ENCODE data around the gene CCS.
A peak's percentile ranks its signal among the peaks of the same experiment; 100 is the strongest.
"Not testable (repeated sequence)": the region's sequence is repeated elsewhere in the genome, so short reads cannot be mapped to it uniquely, and the experiment has no call there.

The CCS gene

GRCh38 chr11:66626382-66626781 lies 33.4 kb downstream of the CCS start:
- no peak for DNase-seq (ENCODE audit: low read depth)

DNA sequence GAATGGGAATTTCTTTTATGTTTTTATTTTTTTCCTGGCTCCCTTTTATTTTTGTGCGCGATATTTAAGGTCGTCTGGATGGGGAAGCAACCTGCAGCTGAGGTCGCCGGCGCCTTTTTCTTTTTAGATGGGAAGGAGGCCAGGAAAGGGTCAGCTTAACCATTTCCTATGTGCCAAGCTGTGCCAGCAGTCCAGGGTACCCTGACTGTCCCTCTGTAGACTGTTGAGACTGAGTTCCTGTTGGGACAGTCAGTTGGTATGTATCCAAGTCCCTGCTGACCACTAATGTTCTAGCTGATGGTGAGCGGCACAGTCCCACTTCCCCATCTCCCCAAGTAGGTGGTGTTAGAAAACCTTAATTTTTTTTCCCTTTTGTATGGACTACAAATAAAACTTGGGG lies 33.9 kb downstream of the CCS start:
- no peak for DNase-seq (ENCODE audit: low read depth)

DNA sequence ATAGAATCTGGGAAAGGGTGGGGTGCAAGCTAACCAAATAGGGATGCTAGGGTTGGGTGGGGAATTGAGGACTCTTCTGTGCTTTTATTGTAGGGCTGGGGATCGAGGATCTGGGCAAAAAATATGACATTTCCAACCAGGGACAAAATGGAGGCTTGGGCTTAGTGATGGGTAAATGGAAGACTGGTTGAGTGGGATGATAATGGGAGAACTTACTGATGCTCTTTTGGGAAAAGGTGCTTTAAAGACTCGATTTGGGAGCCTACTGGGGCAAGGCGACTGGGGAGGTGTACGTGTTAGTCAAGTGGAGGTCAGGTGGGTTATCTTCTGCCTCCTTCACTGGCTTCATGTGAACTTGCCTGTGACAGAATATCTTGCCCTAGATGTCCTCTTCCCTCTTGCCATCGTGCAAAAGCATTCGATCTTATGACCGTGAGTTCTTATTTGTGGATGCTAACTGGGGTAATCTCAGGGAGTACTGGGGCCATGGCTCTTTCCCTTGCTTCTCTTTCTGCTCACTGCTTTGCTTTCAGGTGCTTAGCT lies 35.1 kb downstream of the CCS start:
- DNase-seq (ENCODE audit: low read depth): no peak

DNA sequence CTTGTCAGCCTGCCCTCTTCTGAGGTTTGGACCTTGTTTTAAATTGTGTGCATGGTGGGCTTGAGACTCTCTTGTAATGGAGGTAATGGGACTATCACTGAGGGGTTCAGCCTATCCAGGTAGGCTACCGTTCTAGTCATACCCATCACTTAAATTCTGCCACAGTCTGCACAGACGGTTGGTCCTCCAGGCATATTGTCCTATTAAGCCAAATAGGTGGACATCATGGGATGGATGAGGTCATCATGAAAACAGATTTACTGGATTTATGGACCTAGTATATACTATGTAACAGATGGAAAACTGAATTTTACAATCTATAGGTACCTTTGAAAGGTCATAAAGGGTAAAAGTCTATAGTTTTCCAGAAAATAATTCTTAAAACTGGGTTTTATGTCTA lies 36.4 kb downstream of the CCS start:
- DNase-seq (ENCODE audit: low read depth): no peak

GRCh38 chr11:66631883-66632282 lies 38.9 kb downstream of the CCS start:
- DNase-seq (ENCODE audit: low read depth): no peak

DNA sequence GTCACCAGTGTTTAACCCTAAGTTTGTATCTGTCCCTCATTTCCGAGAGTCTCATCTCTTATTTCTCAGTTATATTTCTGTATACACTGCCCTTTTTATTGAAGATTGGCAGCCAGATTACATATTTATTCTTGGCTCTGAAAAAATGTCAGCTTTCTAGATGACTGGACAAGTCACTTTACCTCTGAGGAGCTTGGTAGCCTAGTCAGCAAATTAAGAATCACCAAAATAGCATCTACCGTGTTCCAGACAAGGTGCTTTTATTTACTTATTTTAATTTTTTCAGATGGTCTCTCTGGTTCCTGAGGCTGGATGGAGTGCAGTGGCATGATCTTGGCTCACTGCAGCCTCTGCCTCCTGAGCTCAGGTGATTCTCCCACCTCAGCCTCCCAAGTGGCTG lies 40.0 kb downstream of the CCS start:
- DNase-seq (ENCODE audit: low read depth): no peak

DNA sequence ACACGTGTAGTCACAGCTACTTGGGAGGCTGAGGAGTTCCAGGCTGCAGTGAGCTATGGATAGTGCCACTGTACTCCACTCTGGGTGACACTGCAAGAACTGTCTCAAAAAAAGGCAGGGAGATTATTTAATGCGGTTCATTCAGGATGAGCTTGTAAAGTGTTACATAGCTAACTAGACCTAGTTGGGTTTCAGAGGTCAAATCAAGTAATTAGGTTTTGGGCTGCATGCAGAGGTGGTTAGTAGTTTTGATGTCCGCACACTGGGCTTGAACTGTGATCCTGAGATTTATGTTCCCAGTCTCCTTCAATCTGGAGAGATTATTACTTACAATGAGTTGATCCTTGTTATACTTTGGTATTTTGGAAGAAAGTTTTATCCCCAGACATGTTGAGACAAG lies 43.4 kb downstream of the CCS start:
- no peak for DNase-seq (ENCODE audit: low read depth)

- DNase-seq (ENCODE audit: low read depth): no peak
Observed at GRCh38 chr11:66637557-66638176, 44.7 kb downstream of the CCS start.

- peak; percentile 100 for DNase-seq (ENCODE audit: low read depth)
Observed at GRCh38 chr11:66638177-66639065, 45.4 kb downstream of the CCS start, which contains the start of gene RBM4. Gene RBM4, plus strand, starts transcription at chr11:66638703. Its CDS starts 1,009 bp downstream, at chr11:66639712.

DNA sequence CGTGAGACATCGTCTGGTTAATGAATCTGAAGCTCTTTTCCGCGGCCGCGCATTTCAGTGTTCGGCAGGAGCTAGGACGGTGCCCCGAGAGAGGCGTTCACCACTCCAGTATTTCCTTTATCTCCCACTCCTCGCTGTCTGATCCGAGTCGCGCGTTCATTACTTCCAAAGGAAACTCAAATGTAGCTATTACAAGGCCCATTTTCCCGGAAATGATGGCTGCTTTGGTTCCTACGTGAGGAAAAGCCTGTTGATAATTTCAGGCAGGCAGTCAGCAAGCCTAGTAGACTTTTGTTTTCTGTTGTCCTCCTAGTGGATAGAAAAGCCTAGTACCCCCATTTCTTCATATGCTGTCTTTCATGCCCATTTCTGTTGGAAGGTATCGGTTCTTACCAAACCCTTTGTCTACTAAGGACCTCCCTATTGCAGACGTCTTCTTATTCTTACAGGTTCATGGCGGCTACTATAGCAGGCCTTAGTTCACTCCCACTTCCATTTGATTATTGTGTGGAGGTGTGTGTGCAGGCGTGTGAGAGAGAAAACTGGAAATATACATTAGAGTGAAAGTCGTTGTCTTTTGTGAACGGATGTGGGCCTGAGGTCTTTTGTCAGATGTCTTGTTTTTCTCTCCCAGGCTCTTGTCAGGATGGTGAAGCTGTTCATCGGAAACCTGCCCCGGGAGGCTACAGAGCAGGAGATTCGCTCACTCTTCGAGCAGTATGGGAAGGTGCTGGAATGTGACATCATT lies 46.3 kb downstream of the CCS start:
- no peak for DNase-seq (ENCODE audit: low read depth)

DNA sequence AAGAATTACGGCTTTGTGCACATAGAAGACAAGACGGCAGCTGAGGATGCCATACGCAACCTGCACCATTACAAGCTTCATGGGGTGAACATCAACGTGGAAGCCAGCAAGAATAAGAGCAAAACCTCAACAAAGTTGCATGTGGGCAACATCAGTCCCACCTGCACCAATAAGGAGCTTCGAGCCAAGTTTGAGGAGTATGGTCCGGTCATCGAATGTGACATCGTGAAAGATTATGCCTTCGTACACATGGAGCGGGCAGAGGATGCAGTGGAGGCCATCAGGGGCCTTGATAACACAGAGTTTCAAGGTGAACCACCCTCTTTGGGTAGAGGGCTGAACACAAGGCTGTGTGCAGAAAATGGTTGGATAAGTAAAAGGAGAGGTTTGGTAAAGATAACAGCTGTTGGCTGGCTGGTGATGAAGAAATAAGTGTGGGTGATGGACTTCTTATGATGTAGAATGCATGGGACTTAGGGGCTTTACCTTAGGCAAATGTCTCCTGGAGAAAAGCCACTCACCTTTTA lies 46.9 kb downstream of the CCS start:
- not testable (repeated sequence) for DNase-seq (ENCODE audit: low read depth)

GRCh38 chr11:66641834-66642233 lies 48.8 kb downstream of the CCS start:
- no peak for DNase-seq (ENCODE audit: low read depth)

GRCh38 chr11:66643745-66644437 lies 50.9 kb downstream of the CCS start:
- no peak for DNase-seq (ENCODE audit: low read depth)

DNA sequence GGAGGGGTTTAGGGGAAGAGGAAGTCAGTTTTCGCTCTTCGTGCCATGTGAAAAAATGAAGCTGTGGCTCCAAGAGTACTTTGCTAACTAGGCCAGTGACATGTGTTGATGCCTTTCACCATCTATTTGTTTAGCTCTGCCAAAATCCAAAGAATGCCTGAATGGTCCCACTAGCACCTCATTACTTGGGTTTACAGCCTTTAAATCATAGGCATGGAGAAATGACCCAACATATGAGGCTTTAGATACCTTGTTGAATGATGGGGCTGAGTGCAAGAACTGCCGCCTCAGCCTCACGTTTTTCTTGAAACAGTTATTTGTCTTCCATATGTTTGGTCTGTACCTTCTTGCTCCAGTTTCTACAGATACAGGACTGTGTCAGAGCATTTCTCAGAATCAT lies 53.8 kb downstream of the CCS start:
- DNase-seq (ENCODE audit: low read depth): no peak

GRCh38 chr11:66649903-66650302 lies 56.9 kb downstream of the CCS start:
- no peak for DNase-seq (ENCODE audit: low read depth)

DNA sequence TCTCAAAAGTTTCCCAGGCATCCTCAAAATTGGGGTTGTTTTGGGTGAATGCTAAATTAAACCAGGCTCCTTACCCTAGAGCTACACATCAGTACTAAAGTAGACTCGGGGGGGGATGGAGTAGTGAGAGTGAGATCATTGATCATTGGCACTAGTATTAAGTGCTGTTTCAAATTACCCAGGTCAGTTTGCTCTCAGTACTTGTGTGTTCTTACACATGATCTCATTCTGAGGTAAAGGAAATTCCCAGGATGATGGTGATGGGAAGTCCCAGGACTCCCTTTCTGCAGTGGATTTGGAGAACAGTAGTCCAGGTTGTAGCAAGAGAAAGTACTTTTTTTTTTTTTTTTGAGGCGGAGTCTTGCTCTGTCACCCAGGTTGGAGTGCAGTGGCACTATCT lies 58.0 kb downstream of the CCS start:
- no peak for DNase-seq (ENCODE audit: low read depth)

DNA sequence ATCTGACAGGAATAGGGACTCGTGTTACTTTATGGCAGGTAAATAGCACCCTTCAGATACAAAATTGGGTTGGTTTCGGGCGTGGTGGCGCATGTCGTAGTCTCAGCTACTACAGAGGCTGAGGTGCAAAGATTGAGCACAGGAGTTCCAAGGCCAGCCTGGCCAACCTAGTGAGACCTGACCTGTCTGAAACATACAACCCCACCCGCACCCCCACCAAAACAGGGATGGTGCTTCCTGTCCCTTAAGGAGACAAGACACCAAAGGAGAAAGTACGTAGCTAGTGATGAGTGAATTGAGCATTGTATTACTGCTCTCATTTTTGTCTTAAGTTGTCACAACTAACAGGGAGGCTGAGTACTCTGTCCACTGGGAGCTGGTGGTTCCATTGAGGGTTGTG lies 59.7 kb downstream of the CCS start:
- DNase-seq (ENCODE audit: low read depth): no peak

GRCh38 chr11:66653123-66653522 lies 60.1 kb downstream of the CCS start:
- no peak for DNase-seq (ENCODE audit: low read depth)

Measured in HS-27A (cell line).